ENCODE data around the gene GRM7.

The GRM7 gene

DNA sequence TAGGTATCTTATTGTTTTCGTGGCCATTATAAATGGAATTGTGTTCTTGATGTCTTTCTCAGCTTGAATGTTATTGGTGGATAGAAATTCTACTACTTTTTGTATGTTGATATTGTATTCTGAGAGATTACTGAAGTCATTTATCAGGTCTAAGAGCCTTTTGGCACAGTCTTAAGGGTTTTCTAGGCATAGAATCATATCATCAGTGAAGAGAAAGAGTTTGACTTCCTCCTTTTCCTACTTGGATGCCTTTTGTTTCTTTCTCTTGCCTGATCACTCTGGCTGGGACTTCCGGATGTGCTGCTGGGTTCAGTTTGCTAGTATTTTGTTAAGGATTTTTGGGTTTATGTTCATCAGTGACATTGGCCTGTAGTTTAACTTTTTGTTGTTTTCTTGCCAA lies 527.1 kb downstream of the GRM7 start:
- TF ChIP-seq POLR2AphosphoS5 (IDR thresholded peaks at IDR 0.05; ENCODE audit: low read depth) (no peak), GABPA (IDR thresholded peaks at IDR 0.05; ENCODE audit: low read depth) (no peak), SPI1 (IDR thresholded peaks at IDR 0.05; ENCODE audit: borderline replicate concordance, low read depth) (no peak)
- TF ChIP-seq, protein P1, sequence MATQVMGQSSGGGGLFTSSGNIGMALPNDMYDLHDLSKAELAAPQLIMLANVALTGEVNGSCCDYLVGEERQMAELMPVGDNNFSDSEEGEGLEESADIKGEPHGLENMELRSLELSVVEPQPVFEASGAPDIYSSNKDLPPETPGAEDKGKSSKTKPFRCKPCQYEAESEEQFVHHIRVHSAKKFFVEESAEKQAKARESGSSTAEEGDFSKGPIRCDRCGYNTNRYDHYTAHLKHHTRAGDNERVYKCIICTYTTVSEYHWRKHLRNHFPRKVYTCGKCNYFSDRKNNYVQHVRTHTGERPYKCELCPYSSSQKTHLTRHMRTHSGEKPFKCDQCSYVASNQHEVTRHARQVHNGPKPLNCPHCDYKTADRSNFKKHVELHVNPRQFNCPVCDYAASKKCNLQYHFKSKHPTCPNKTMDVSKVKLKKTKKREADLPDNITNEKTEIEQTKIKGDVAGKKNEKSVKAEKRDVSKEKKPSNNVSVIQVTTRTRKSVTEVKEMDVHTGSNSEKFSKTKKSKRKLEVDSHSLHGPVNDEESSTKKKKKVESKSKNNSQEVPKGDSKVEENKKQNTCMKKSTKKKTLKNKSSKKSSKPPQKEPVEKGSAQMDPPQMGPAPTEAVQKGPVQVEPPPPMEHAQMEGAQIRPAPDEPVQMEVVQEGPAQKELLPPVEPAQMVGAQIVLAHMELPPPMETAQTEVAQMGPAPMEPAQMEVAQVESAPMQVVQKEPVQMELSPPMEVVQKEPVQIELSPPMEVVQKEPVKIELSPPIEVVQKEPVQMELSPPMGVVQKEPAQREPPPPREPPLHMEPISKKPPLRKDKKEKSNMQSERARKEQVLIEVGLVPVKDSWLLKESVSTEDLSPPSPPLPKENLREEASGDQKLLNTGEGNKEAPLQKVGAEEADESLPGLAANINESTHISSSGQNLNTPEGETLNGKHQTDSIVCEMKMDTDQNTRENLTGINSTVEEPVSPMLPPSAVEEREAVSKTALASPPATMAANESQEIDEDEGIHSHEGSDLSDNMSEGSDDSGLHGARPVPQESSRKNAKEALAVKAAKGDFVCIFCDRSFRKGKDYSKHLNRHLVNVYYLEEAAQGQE (IDR thresholded peaks at IDR 0.05; ENCODE audit: insufficient replicate concordance, low read depth): no peak
- Histone ChIP-seq H3K27ac (replicated peaks) (no peak overlapping the region), H3K4me3 (replicated peaks; ENCODE audit: insufficient read depth, low read length) (no peak overlapping the region), H3K27me3 (ENCODE audit: insufficient read depth, poor library complexity, severe bottlenecking) (no peaks in the 10 kb centered on the region)
- no peak for DNase-seq (ENCODE audit: low read depth in 1 of 2, low spot score in 1 of 2)

DNA sequence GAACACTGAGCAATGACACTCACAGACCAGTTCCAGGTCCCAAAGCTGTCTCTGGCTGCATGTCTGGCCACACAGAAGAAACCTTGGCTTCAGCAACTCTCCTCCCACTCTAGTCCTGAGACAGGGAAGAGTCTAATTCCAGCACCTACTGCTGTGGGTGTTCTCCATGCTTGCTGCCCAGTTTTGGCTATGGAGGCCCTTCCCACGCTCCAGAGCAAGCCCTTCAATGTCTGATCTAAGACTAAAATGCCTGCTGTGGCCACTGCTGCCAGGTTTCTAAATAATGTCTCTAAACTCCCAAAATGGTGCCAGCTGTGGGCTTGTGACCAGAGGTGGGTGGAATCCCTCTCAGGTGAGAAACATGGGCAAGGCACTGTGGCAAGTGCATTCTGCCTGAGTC lies 531.3 kb downstream of the GRM7 start:
- H3K27me3 ChIP-seq (ENCODE audit: insufficient read depth, poor library complexity, severe bottlenecking): no peaks in the 10 kb centered on the region
- H3K27ac ChIP-seq (replicated peaks): no peak overlapping the region
- no peak for DNase-seq (ENCODE audit: low read depth in 1 of 2, low spot score in 1 of 2)
- H3K4me3 ChIP-seq (replicated peaks; ENCODE audit: insufficient read depth, low read length): no peak overlapping the region
- TF ChIP-seq SPI1 (IDR thresholded peaks at IDR 0.05; ENCODE audit: borderline replicate concordance, low read depth): no peak
- TF ChIP-seq, protein P2, sequence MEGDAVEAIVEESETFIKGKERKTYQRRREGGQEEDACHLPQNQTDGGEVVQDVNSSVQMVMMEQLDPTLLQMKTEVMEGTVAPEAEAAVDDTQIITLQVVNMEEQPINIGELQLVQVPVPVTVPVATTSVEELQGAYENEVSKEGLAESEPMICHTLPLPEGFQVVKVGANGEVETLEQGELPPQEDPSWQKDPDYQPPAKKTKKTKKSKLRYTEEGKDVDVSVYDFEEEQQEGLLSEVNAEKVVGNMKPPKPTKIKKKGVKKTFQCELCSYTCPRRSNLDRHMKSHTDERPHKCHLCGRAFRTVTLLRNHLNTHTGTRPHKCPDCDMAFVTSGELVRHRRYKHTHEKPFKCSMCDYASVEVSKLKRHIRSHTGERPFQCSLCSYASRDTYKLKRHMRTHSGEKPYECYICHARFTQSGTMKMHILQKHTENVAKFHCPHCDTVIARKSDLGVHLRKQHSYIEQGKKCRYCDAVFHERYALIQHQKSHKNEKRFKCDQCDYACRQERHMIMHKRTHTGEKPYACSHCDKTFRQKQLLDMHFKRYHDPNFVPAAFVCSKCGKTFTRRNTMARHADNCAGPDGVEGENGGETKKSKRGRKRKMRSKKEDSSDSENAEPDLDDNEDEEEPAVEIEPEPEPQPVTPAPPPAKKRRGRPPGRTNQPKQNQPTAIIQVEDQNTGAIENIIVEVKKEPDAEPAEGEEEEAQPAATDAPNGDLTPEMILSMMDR (IDR thresholded peaks at IDR 0.05; ENCODE audit: insufficient read depth, low read length): no peak
- TF ChIP-seq POLR2AphosphoS5 (IDR thresholded peaks at IDR 0.05; ENCODE audit: low read depth): no peak
- TF ChIP-seq, protein P1 (IDR thresholded peaks at IDR 0.05; ENCODE audit: insufficient replicate concordance, low read depth): no peak

DNA sequence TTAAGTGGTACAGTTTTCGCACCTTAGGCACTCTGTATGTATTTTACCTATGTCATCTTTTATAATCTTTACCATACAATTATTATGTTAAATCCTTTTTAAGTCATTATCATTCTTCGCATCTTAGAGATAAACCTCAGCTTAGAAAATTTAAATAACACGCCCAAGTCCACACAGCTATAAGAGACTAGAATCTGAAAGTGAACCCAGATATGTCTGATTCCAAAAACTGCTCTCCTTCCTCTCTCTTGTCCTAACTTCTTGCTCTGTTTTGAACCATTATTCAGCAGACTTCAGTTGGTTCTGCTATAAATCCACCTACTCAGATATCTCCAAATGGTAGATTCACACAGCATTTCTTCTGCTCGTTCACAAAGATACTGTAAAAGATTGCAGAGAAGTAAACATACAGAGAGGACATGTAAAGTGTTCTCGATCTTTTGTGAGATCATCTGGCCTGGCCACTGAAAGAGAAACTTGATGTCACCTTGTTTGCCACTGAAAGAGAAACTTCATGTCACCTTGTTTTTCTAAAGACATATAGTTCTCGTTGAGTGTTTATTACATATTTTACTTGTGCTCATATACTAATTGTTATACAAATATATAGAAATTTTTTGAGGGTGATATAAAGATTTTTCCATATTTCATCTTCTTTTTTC lies 533.2 kb downstream of the GRM7 start:
- DNase-seq (ENCODE audit: low read depth in 1 of 2, low spot score in 1 of 2): no peak
- no peak overlapping the region for H3K27ac ChIP-seq (replicated peaks)
- no peak overlapping the region for H3K4me3 ChIP-seq (replicated peaks; ENCODE audit: insufficient read depth, low read length)
- H3K27me3 ChIP-seq (ENCODE audit: insufficient read depth, poor library complexity, severe bottlenecking): no peaks in the 10 kb centered on the region
- TF ChIP-seq SPI1 (IDR thresholded peaks at IDR 0.05; ENCODE audit: borderline replicate concordance, low read depth) (no peak), GABPA (IDR thresholded peaks at IDR 0.05; ENCODE audit: low read depth) (no peak), POLR2AphosphoS5 (IDR thresholded peaks at IDR 0.05; ENCODE audit: low read depth) (no peak)
- TF ChIP-seq, protein P1 (IDR thresholded peaks at IDR 0.05; ENCODE audit: insufficient replicate concordance, low read depth): no peak
- TF ChIP-seq, protein P2 (IDR thresholded peaks at IDR 0.05; ENCODE audit: insufficient read depth, low read length): no peak

All from HL-60 (cell line).